GM21515 (cell line): ENCODE data around the gene FRG2.
"Not testable (repeated sequence)": the region's sequence is repeated elsewhere in the genome, so short reads cannot be mapped to it uniquely, and the experiment has no call there.

Experiments used
- ATAC-seq: cut with Tn5 transposase; IDR thresholded peaks from one replicate; pipeline ENCODE4 v1.9.1; 2021; ENCODE audit not compliant: unreplicated experiment

Gene FRG2

GRCh38 chr4:190027156-190027555 is at the start of gene FRG2:
TSS of gene FRG2 (minus strand) at chr4:190027256. CDS start at chr4:190027204, 52 bp downstream.
- ATAC-seq, result not testable (repeated sequence)

GRCh38 chr4:190068351-190068750 is 41.3 kb upstream of the FRG2 start:
- ATAC-seq, result not testable (repeated sequence)

- not testable (repeated sequence) for ATAC-seq
These were observed 37.7 kb upstream of the FRG2 start for GRCh38 chr4:190064805-190065204.

GRCh38 chr4:190064342-190064741 is 37.3 kb upstream of the FRG2 start, which contains the start of gene DBET:
TSS of gene DBET (plus strand) at chr4:190064502.
- ATAC-seq, result not testable (repeated sequence)

DNA sequence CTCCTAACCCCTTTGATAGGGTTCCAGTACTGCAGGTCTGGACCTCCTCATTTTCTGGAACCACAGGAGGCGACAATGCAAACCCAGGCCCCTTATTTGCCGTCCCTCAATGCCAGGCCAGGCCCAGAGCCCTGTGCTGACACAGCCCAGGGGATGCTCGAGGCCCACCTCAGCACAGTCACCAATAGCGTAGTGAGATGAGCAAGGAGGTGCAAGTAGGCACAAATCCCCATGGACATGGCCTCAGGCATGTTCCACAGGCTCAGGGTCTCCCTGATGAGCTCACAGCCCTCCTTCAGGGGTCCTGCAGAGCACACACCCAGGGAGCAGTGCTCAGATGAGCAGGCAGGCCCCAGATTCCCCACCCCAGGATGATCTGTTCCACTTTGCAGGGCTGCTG is 31.9 kb upstream of the FRG2 start:
- ATAC-seq, result not testable (repeated sequence)

DNA sequence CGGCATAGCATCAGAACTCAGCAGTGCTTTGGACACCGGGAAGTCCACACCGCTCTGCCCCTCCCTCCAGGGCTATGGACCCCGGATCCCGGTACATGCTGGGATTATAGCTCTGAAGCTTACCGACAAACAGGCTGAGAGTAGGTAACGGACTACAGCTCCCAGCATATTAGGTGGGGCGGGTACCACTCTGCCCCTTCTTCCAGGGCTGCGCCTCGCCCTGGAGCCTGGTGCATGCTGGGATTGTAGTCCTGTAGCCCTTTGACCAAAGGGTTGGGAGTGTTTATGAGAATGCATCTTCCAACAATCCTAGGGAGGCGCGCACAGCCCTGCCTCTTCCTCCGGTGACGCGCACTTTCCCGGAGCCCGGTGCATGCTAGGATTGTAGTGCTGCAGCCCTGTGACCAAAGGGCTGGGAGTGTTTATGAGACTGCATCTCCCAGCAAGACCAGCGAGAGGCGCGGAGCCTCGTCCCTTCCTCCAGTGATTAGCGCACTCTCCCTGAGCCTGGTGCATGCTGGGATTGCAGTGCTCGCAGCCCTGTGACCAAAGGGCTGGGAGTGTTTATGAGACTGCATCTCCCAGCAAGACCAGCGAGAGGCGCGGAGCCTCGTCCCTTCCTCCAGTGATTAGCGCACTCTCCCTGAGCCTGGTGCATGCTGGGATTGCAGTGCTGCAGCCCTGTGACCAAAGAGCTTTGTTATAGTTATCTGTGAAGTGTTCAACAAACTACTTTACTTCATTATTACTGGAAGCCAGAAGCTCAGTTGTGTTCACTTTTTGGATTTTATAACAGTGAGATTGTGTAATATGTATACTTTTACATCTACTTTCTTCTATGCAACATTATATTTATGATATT is 22.6 kb upstream of the FRG2 start:
- not testable (repeated sequence) for ATAC-seq

DNA sequence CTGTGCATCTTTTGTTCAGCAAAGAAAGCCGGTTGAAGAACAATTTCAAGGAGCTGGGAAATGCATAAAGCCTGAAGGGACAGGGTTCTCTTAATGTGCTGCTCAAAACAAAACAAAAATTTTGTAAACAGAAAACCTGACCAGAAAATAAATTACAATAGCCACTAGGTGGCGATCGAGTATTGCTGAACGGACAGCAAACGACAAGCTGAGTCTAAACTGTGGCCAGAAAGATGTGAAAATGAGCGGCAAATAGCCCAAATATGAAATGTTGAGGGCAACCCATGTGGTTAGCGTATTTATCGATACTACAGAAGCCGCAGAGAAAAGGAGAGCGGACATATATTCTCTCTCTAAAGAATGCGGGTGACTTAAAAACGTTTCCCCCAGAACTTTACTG is 20.6 kb upstream of the FRG2 start:
- ATAC-seq, result not testable (repeated sequence)

- not testable (repeated sequence) for ATAC-seq
These were observed 13.8 kb upstream of the FRG2 start for GRCh38 chr4:190040873-190041272.

DNA sequence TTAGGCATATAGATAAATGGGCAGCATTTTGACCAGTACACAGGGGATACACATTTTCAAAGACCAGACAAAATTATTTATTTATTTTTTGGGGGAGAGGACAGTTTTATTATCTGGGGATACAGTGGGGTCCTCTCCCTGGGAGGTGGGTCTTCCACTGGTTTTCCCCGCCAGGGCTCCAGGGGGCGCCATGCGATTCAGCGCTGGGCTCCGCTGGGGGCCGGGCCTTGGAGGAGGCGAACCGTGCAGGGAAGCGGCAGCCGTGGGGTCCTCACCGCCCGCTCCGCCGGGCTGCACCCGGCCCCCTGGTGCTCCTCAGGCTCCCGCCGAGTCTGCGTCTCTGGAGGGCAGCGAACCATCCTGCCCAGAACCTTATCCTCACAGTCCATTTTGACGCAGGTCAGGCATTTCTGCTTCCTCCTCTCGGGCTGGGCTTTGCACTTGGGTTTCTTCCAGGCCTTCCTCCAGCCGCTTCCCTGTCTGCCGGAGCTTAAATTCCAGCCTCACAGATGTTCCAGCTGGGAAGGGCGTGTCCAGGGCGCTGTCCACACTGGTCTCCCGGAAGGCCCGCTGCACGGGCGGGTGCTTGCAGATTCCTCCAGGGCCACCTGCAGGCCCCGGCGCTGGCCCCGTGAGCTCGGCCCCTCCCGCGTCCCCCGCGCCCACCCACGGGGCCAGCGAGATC is 10.8 kb upstream of the FRG2 start:
- not testable (repeated sequence) for ATAC-seq

GRCh38 chr4:190031264-190031663 is 4.2 kb upstream of the FRG2 start:
- not testable (repeated sequence) for ATAC-seq

- ATAC-seq, result not testable (repeated sequence)
These were observed 4.3 kb downstream of the FRG2 start for GRCh38 chr4:190022614-190023281.

GRCh38 chr4:190021973-190022372 is 5.1 kb downstream of the FRG2 start:
- not testable (repeated sequence) for ATAC-seq

GRCh38 chr4:190020790-190021717 is 6.0 kb downstream of the FRG2 start:
- no peak for ATAC-seq

DNA sequence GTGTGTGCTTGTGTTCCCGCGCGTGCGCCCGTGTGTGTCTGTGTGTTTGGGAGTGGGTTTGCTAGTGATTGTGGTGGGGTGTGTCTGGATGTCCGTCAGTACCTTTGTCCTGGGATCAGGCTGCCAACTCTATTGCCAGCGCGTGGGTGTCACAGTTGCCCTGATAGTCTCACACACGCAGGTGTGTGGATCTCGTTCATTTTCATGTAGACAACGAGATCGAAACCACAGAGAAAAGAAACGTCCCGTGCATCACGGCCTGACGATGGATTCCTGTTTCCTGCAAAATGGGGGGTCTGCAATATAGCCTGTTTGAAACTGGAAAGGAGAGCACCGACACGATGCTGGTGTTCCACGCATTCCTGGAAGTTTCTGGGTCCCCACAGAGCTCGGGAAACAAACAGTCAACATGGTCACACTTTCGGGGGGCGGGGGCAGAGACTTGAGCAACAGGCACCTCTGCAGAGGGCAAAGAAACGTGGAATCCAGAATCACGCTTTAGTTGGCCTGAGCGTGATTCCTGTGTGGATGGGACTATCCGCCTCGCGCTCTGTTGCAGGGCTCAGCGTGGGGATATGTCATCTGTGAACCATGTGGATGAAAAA is 7.1 kb downstream of the FRG2 start:
- ATAC-seq, result not testable (repeated sequence)

DNA sequence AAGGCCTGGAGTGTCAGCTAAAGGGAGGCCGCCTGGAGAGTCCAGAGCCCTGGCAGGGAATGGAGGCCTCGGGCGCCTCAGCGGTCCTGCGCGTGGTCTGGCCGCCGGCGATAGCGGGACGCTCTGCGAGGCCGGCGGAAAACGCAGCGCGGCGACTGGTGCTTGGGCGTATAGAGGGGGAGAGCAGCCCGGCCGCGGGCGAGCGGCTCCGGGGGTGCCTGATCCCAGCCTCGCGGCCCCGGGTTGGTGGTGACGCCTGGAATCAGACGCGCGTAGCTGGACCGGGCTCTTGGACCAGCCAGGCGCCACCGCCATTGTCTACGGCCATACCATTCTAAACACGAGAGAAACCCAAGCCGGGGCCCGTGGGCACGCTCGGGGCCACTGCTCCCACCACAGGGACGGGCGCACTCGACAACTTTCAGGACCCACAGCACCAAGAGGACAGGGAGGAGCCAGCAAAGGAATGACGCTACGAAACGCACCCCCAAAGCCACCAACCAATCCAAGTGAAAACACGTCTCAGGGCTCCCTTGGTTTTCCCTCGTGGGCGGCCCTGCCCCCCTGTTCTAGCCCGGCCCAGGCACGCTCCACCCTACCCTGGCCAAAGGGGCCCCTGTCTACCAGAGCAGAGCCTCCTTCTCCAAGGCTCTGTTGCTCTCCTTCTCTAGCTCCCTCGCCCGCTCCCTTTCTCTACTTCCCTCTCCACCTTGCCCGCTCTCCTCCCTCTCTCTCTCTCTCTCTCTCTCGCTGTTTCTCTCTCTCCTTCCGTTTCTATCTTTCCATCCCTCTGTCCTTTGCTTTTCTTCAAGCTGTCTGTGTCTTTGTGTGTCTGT is 7.8 kb downstream of the FRG2 start:
- ATAC-seq, result no peak

GRCh38 chr4:190018201-190018920 is 8.7 kb downstream of the FRG2 start:
- no peak for ATAC-seq

DNA sequence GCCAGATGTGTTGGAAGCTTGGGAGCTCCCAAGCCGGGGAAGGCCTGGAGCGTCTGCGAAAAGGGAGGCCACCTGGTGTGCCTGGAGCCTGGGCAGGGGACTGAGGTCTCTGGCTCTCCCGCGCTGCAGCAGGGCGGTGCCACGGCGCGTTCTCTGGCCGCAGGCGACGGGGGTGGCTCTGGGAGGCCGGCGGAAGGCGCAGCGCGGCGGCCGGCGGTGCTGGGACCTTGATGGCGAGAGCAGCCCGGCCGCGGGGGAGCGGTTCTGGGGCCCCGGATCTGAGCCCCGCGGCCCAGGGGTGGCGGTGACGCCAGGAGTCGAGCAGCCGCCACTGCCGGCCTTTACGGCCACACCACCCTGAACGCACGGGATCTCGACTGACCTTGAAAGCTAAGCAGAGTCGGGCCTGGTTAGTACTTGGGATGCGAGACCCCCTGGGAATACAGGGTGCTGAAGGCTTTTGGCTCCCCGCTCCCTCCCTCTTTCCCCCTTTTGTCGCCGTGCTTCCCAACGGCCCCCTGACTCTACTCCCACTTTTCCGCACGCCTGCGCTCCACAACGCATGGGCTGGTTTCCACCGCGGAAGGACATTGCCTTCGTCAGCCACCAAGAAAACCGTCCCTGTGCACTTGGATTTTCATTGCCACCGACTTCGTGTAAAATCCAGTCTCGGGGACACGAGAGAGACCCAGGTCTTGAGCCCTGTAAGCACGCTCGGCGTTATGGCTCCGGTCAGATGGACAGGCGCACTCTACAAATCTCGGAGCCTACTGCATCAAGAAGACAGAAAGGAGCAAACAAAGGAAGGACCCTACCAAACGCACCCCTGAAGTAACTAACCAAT is 9.5 kb downstream of the FRG2 start:
- no peak for ATAC-seq
